Pons (tissue), 1 donor: ENCODE results near the gene ACCSL.

Experiments used
- DNase-seq: peaks from one replicate; pipeline ENCODE4 v3.0.0-alpha.2; 2016; ENCODE audit warnings: low spot score

Gene ACCSL

GRCh38 chr11:44058275-44058674 lies 10.5 kb downstream of the ACCSL start:
- DNase-seq: no peak

- DNase-seq: peak; percentile 15
Observed at GRCh38 chr11:44065161-44065661, 17.4 kb downstream of the ACCSL start.

GRCh38 chr11:44065841-44066731 lies 18.3 kb downstream of the ACCSL start, which contains the start of gene ACCS:
Gene ACCS, plus strand, starts transcription at chr11:44066270. Its CDS starts 1,358 bp downstream, at chr11:44067628.
- peak; percentile 87 for DNase-seq

GRCh38 chr11:44066732-44067141 lies 19.0 kb downstream of the ACCSL start:
- DNase-seq: peak; percentile 25

GRCh38 chr11:44067266-44067665 lies 19.5 kb downstream of the ACCSL start:
- DNase-seq: no peak

- no peak for DNase-seq
Observed at GRCh38 chr11:44068180-44068579, 20.4 kb downstream of the ACCSL start.

- DNase-seq: no peak
Observed at GRCh38 chr11:44071157-44071556, 23.4 kb downstream of the ACCSL start.

GRCh38 chr11:44072757-44073658 lies 25.2 kb downstream of the ACCSL start:
- DNase-seq: no peak

- no peak for DNase-seq
Observed at GRCh38 chr11:44078794-44079193, 31.0 kb downstream of the ACCSL start.

GRCh38 chr11:44079376-44079775 lies 31.6 kb downstream of the ACCSL start:
- DNase-seq: no peak

GRCh38 chr11:44080951-44081350 lies 33.2 kb downstream of the ACCSL start:
- DNase-seq: no peak

GRCh38 chr11:44082645-44083044 lies 34.9 kb downstream of the ACCSL start:
- no peak for DNase-seq

- no peak for DNase-seq
Observed at GRCh38 chr11:44083433-44083832, 35.7 kb downstream of the ACCSL start.

GRCh38 chr11:44083906-44084305 lies 36.1 kb downstream of the ACCSL start:
- no peak for DNase-seq

GRCh38 chr11:44085330-44085729 lies 37.5 kb downstream of the ACCSL start:
- no peak for DNase-seq

GRCh38 chr11:44088377-44088776 lies 40.6 kb downstream of the ACCSL start:
- no peak for DNase-seq

- DNase-seq: no peak
Observed at GRCh38 chr11:44088871-44089270, 41.1 kb downstream of the ACCSL start.

- DNase-seq: no peak
Observed at GRCh38 chr11:44090539-44090938, 42.8 kb downstream of the ACCSL start.

GRCh38 chr11:44094260-44094868 lies 46.6 kb downstream of the ACCSL start:
- DNase-seq: peak; percentile 94

- peak; percentile 75 for DNase-seq
Observed at GRCh38 chr11:44095506-44096359, 48.0 kb downstream of the ACCSL start, which contains the start of gene EXT2. Gene EXT2, plus strand, starts transcription at chr11:44095678. Its CDS starts 12,035 bp downstream, at chr11:44107713.
